Gastroesophageal sphincter (tissue), 3 donors: ENCODE results near the gene GPRC5D.

Experiments
- POLR2A ChIP-seq, 2 donors: fragments of 450-650 bp; IDR thresholded peaks; one replicate each; pipeline ENCODE4 v1.6.1; 2017; ENCODE audit warnings: antibody characterized with exemption in 2 of 2, mild to moderate bottlenecking in 2 of 2, moderate library complexity in 1 of 2
- POLR2AphosphoS5 ChIP-seq: sonication (generic); formaldehyde crosslinking; IDR thresholded peaks from one replicate; pipeline ENCODE4 v1.6.1; 2017; ENCODE audit warnings: antibody characterized with exemption
- TF ChIP-seq, protein P1 (sequence below), 4 experiments: fragments of 200-600 bp in 2 of 4; fragments of 450-650 bp in 2 of 4; sonication (generic) in 1 of 4; IDR thresholded peaks; one replicate each; pipeline ENCODE4 v1.5.1; 2017 to 2019; ENCODE audit warnings: antibody characterized with exemption in 4 of 4, mild to moderate bottlenecking in 2 of 4, moderate library complexity in 2 of 4

GRCh38 chr12:12926571-12927071 is 25.3 kb downstream of the GPRC5D start:
- TF ChIP-seq, protein P1, sequence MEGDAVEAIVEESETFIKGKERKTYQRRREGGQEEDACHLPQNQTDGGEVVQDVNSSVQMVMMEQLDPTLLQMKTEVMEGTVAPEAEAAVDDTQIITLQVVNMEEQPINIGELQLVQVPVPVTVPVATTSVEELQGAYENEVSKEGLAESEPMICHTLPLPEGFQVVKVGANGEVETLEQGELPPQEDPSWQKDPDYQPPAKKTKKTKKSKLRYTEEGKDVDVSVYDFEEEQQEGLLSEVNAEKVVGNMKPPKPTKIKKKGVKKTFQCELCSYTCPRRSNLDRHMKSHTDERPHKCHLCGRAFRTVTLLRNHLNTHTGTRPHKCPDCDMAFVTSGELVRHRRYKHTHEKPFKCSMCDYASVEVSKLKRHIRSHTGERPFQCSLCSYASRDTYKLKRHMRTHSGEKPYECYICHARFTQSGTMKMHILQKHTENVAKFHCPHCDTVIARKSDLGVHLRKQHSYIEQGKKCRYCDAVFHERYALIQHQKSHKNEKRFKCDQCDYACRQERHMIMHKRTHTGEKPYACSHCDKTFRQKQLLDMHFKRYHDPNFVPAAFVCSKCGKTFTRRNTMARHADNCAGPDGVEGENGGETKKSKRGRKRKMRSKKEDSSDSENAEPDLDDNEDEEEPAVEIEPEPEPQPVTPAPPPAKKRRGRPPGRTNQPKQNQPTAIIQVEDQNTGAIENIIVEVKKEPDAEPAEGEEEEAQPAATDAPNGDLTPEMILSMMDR (IDR thresholded peaks at IDR 0.05): no peak
- no peak for TF ChIP-seq POLR2A (IDR thresholded peaks at IDR 0.05)
- no peak for TF ChIP-seq POLR2AphosphoS5
